Measurements from ENCODE around the gene ZP3.
"Not testable (repeated sequence)": the region's sequence is repeated elsewhere in the genome, so short reads cannot be mapped to it uniquely, and the experiment has no call there.

ZP3 gene

GRCh38 chr7:76442664-76443446 is 18.1 kb downstream of the ZP3 start:
- DNase-seq (ENCODE audit: low spot score) = not testable (repeated sequence)

- not testable (repeated sequence) for DNase-seq (ENCODE audit: low spot score)
Observed at GRCh38 chr7:76443846-76444245, 19.1 kb downstream of the ZP3 start.

- DNase-seq (ENCODE audit: low spot score) = not testable (repeated sequence)
Observed at GRCh38 chr7:76445577-76446008, 20.8 kb downstream of the ZP3 start.

- DNase-seq (ENCODE audit: low spot score) = not testable (repeated sequence)
Observed at GRCh38 chr7:76457017-76457416, 32.3 kb downstream of the ZP3 start.

GRCh38 chr7:76458504-76458903 is 33.8 kb downstream of the ZP3 start:
- DNase-seq (ENCODE audit: low spot score) = not testable (repeated sequence)

GRCh38 chr7:76460767-76461166 is 36.0 kb downstream of the ZP3 start:
- not testable (repeated sequence) for DNase-seq (ENCODE audit: low spot score)

GRCh38 chr7:76461464-76462101 is 36.8 kb downstream of the ZP3 start, which contains the start of gene DTX2:
TSS of gene DTX2 (plus strand) at chr7:76461709. CDS start at chr7:76480510, 18,801 bp downstream.
- not testable (repeated sequence) for DNase-seq (ENCODE audit: low spot score)

- not testable (repeated sequence) for DNase-seq (ENCODE audit: low spot score)
Observed at GRCh38 chr7:76462271-76462882, 37.6 kb downstream of the ZP3 start.

GRCh38 chr7:76464959-76465358 is 40.2 kb downstream of the ZP3 start:
- not testable (repeated sequence) for DNase-seq (ENCODE audit: low spot score)

GRCh38 chr7:76465950-76466349 is 41.2 kb downstream of the ZP3 start:
- not testable (repeated sequence) for DNase-seq (ENCODE audit: low spot score)

GRCh38 chr7:76467743-76468404 is 43.1 kb downstream of the ZP3 start:
- DNase-seq (ENCODE audit: low spot score) = not testable (repeated sequence)

GRCh38 chr7:76471556-76472221 is 46.9 kb downstream of the ZP3 start:
- not testable (repeated sequence) for DNase-seq (ENCODE audit: low spot score)

GRCh38 chr7:76473097-76473496 is 48.3 kb downstream of the ZP3 start:
- not testable (repeated sequence) for DNase-seq (ENCODE audit: low spot score)

- not testable (repeated sequence) for DNase-seq (ENCODE audit: low spot score)
Observed at GRCh38 chr7:76476280-76476679, 51.5 kb downstream of the ZP3 start.

GRCh38 chr7:76476742-76477474 is 52.2 kb downstream of the ZP3 start:
- DNase-seq (ENCODE audit: low spot score) = not testable (repeated sequence)

- DNase-seq (ENCODE audit: low spot score) = not testable (repeated sequence)
Observed at GRCh38 chr7:76479628-76480027, 54.9 kb downstream of the ZP3 start.

GRCh38 chr7:76480403-76481253 is 55.9 kb downstream of the ZP3 start:
- DNase-seq (ENCODE audit: low spot score) = not testable (repeated sequence)

GRCh38 chr7:76482660-76483059 is 57.9 kb downstream of the ZP3 start:
- DNase-seq (ENCODE audit: low spot score) = not testable (repeated sequence)

GRCh38 chr7:76483081-76483480 is 58.3 kb downstream of the ZP3 start:
- not testable (repeated sequence) for DNase-seq (ENCODE audit: low spot score)

- not testable (repeated sequence) for DNase-seq (ENCODE audit: low spot score)
Observed at GRCh38 chr7:76484456-76484855, 59.7 kb downstream of the ZP3 start.
